ENCODE data around the gene PSMB5.
A peak's percentile ranks its signal among the peaks of the same experiment; 100 is the strongest.

PSMB5 gene

GRCh38 chr14:22993517-22993916 is 41.2 kb downstream of the PSMB5 start:
- DNase-seq (ENCODE audit: low spot score), result no peak
- no peak for TF ChIP-seq CTCF (IDR thresholded peaks at IDR 0.05; ENCODE audit: extremely low read depth, missing control alignments)

GRCh38 chr14:22991852-22992251 is 42.8 kb downstream of the PSMB5 start:
- no peak for TF ChIP-seq CTCF (IDR thresholded peaks at IDR 0.05; ENCODE audit: extremely low read depth, missing control alignments)
- DNase-seq (ENCODE audit: low spot score), result no peak

- no peak for DNase-seq (ENCODE audit: low spot score)
- TF ChIP-seq CTCF (IDR thresholded peaks at IDR 0.05; ENCODE audit: extremely low read depth, missing control alignments), result no peak
These were observed 47.4 kb downstream of the PSMB5 start for GRCh38 chr14:22987291-22987690.

GRCh38 chr14:22986508-22987054 is 48.1 kb downstream of the PSMB5 start:
- TF ChIP-seq CTCF (IDR thresholded peaks at IDR 0.05; ENCODE audit: extremely low read depth, missing control alignments), result peak; percentile 76
- DNase-seq (ENCODE audit: low spot score), result peak; percentile 84

- no peak for DNase-seq (ENCODE audit: low spot score)
- no peak for TF ChIP-seq CTCF (IDR thresholded peaks at IDR 0.05; ENCODE audit: extremely low read depth, missing control alignments)
These were observed 48.7 kb downstream of the PSMB5 start for GRCh38 chr14:22985894-22986507.

- TF ChIP-seq CTCF (IDR thresholded peaks at IDR 0.05; ENCODE audit: extremely low read depth, missing control alignments), result no peak
- DNase-seq (ENCODE audit: low spot score), result no peak
These were observed 49.6 kb downstream of the PSMB5 start for GRCh38 chr14:22984959-22985658.

- no peak for TF ChIP-seq CTCF (IDR thresholded peaks at IDR 0.05; ENCODE audit: extremely low read depth, missing control alignments)
- DNase-seq (ENCODE audit: low spot score), result peak; percentile 91
These were observed 52.0 kb downstream of the PSMB5 start, which contains the start of gene AJUBA for GRCh38 chr14:22982477-22983245. AJUBA (minus strand) TSS chr14:22982551; CDS start chr14:22982266, 285 bp downstream.

Data from GM20000 (cell line).